OCI-LY7 (cell line): ENCODE measurements around the gene PAH.

ENCODE experiments used
- CTCF ChIP-seq: fragments of 200-600 bp; sonication (generic); conservative IDR thresholded peaks from 2 replicates; pipeline ENCODE4 v1.5.1; 2014; ENCODE audit warnings: mild to moderate bottlenecking, antibody characterized with exemption, low read length, moderate library complexity, mixed read lengths
- EZH2phosphoT487 ChIP-seq: fragments of 200-600 bp; sonication (generic); IDR thresholded peaks from 2 replicates; pipeline ENCODE4 v1.6.1; 2018; ENCODE audit warnings: low read depth, borderline replicate concordance, mild to moderate bottlenecking, mixed run types, antibody characterized with exemption, low read length, moderate library complexity, mixed read lengths

- TF ChIP-seq CTCF (no peak), EZH2phosphoT487 (no peak)
These were observed 104.7 kb downstream of the PAH start for GRCh38 chr12:102812344-102812743.
